SK-MEL-5 (cell line): Measurements from ENCODE around the gene SLAMF8. TPM values are rescaled to one million over a fixed set of nuclear protein-coding genes. Genes with fewer than 3 reads are reported as not detected.

Experiments used
- DNase-seq: peaks from one replicate; pipeline ENCODE4 v3.0.0-alpha.2; 2016; ENCODE audit warnings: low read depth, low spot score
- in situ Hi-C: cut with HindIII; loops from 2 replicates; pipeline ENCODE4 v1.10.0; 2016; ENCODE audit warnings: low sequenced_read_pairs, high pct_unique_total_duplicates, low pct_unique_long_range_greater_than_20kb
- total RNA-seq: library from RNA; depleted of rRNA; stranded (reverse); fragments of >200 nt; shearing (Covaris generic); gene quantifications from 2 replicates; pipeline ENCODE4 v1.2.3, GENCODE V29; 2014

Gene SLAMF8
- total RNA-seq, 1 experiment from 2014 or later, result not detected

DNA sequence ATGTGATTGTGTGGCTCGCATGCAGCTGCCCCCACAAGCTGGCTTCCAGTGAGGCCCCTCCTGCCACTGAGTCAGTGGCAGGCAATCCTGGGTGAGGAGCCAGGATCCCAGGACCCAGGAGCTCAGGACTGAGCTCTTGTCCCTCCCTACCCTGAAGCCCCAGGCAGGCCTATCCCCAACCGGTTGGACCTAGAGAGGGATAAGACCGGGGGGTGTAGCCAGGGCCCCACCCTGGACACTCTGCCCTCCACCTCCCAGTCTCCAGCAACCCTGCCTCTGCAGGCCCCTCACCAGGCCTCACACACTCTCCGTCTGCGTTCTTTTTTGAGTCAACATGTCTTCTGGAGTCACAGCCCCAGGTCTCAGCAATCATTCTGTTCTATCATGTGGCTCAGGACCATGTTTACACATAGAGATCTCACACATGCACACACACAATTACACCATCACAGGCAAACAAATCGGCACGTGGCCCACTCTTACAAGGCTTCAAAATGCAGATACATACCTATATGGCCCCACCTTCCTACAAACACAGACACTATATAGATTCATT, 33.2 kb downstream of the SLAMF8 start:
- no peak for DNase-seq
- in situ Hi-C loops, result no loop called here

DNA sequence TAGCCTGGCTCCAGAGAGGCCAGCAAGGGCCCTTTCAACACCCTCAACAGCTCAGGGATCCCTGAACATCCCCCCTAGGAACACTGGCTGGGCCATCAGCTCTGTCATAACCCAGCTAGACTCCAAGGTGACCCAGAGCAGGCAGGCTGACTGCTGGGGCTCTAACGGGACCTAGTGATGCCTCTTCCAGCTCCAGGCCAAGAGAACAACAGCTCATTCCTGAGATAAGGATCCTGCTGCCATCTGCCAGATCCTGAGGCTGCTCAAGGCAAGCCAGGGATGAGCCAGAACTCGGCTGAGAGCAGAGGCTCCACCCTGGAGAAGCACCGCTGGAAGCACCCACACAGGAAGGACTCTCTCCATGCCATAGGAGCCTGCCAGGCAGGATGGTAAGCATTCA, 33.8 kb downstream of the SLAMF8 start:
- in situ Hi-C loops, result no loop called here
- DNase-seq, result no peak

DNA sequence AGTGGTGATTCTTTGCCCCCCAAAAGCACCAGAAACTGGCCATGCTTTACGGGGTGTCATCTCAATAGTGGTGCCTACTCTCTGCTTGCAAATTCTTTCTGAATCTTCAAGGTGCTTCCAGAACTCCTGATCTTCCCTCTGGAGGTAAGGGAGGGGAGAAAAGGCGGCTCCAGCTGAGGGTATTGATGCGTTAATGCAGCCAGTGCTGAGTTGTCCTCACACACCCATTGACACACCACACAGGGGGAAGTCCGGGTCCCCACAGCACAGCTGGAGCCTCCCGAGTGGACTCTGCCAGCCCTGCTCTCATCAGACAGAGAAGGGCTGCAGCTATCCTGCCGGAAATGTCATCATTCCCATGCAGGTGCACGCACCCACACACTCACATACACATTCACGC, 34.5 kb downstream of the SLAMF8 start:
- in situ Hi-C loops, result no loop called here

DNA sequence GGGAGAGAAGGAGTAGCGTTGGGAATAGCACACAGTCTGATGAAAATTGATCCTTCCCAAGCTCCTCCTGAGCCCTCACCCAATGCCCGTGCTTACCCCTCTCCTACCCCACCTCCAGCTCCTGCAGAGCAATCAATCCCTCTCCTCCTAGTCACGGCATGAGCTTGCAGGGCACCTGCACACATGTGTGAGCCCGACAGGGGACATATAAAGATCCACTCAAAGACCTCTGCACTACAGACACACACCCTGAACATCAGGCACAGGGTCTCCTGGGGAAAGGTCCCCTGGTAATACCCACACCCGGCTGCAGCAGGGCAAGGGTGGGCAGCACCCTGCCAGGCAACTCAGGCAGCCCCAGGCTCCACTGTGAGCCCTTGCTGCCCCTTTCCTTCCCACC, 35.4 kb downstream of the SLAMF8 start:
- in situ Hi-C loops, result no loop called here
- DNase-seq, result no peak

More for the DNA sequence above, 34.5 kb downstream of the SLAMF8 start:
- DNase-seq, result no peak

DNA sequence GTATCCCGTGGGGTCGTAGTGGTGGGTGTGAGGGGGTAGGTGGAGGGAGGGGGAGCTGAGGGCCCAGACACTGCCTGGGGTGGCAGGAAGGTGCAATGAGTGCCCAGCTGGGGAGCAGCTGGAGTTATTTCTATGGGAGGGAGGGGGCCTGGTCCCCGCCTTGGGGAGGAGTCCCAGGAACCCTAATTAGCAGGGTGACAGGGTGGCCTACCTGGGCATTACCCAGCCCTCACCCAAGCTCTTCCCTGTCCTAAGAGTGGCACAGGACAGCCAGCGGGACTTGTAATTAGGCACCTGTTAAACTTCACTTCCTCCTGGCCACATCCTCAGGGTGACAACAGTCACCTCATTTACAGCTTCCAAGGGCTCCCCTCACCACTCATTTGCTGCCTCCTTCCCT, 35.9 kb downstream of the SLAMF8 start, which contains the start of gene VSIG8:
TSS of gene VSIG8 (minus strand) at position 101 of the 400 bp plus-strand sequence. CDS start 136 bp downstream, outside the sequence.
- in situ Hi-C loops, result no loop called here
- no peak for DNase-seq

DNA sequence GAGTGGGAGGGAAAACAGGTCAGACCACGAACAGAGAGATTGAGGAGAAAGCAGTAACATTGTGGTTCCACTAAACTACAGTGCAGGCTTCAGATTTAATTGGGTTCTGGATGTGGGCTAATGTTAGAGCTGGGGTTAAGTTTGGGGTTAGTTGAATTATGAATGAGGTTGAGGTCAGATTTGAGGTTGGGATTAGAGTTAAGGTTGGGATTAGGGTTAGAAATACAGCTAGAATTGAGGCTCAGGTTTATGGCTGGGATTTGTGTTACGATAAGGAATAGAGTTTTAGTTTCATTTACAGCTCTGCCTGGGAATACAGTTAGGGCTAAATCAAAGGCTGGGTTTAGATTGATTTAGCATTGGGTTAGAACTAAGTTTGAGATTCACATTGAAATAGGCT, 37.6 kb downstream of the SLAMF8 start:
- in situ Hi-C loops, result no loop called here
- DNase-seq, result no peak

DNA sequence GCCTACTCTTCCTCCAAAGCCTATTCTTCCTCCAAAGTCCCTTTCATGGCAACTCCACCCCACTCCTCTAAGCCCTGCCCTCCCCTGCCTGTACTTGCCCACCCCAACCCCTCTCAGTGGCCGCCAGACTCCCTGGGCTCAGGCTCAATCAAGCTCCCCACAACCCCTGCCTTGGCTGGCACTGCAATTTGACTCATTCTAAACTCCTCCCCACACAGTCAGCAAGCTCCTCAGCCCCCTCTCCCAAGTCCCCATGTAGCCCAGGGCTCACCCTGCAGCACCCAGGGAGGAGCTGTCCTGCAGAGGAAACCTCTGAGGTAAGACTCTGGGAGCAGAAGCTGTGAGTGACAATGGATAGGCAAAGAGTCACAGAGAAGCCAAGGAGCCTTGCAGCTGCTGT, 39.4 kb downstream of the SLAMF8 start:
- in situ Hi-C loops, result no loop called here

DNA sequence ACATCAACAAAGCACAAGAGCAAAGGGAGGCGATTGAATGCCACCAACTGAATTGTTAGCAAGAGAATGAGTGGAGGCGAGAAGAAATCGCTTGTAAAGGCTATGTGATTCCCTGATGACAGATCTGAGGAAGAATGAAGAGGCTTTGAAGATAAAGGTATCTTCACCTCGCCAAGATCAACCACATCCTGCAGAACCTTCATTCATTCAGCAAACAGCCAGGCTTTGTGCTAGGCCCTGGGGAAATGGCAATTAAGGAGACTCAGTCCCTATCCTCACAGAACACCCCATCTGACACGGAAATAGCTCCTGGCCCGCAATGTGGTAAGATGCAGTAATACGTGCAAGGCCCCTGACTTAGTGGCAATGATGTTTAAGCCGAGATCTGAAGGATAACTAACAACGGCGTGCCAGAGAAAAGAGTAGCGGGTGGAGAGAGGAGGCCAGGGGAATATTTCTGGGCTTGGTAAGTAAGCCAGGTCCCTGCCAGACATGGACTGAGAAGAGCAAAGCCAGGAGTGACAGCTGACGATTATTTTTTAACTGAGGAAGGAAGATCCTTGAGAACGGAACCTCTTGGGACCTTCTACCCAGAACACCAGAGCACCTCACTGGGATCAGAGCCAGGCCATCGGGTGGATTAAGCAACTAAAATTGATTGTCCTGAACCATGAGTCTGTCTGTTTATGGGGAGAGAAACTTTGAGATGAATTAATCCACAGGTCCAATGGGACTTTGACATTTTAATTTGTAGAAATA, 40.4 kb downstream of the SLAMF8 start:
- in situ Hi-C loops, result no loop called here

More for the DNA sequence above, 39.4 kb downstream of the SLAMF8 start:
- DNase-seq, result no peak

DNA sequence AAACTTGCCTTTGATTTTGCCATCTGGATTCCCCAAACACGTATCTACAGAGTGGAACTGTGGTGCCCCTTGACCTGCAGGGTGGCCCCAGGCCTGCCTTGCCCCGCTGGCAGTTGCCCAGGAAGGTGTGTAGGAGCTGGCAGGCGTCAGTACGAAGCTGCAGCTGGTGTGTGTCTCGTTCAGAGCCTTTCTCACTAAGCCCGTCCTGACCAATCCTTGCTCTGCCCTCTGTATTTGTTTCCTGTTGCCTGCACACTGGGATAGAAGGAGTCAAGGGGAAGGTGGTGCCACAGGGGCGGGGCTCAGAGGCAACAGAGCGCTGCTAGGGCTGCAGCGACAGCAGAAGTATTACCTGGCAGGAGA, 41.0 kb downstream of the SLAMF8 start:
- peak; percentile 8 for DNase-seq
- in situ Hi-C loops, result no loop called here

More for the DNA sequence above, 40.4 kb downstream of the SLAMF8 start:
- no peak for DNase-seq

DNA sequence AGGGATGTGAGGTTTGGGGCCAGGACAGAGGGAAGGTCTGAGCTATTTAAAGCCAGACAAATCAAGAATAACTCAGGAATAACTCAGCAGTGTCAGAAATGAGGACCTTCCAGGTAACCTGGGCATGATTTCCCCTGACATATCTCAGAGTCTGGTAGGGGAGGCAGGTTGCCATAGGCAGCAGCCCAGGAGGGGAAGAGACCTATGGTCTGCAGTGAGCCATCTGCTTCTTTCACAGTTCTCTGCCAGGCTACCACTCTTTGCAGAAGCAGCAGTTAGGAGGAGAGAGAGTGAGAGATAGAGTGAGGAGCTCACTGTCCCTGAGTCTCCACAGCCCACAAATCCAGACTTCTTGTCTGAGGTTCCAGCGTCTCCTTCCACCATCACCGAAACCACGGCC, 42.1 kb downstream of the SLAMF8 start:
- no peak for DNase-seq
- in situ Hi-C loops, result no loop called here

DNA sequence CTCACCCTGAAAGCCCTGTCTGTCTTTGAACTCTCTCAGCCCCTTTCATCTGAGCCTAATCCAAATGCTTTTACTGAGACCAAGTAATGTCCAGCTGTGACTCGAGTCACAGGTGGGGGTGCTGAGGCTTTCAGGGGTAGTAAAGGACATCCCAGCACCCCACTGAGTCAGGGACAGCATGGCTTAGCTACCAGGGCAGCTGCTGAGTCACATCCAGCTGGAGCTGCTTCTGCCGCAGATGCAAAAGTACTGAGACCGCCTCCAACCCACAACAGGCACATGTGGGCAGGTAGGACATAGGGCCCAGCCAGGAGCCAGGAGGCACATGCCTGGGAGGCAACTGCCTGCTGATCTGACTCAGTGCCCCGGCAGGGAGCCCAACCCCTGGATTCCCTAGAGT, 42.5 kb downstream of the SLAMF8 start:
- DNase-seq, result no peak
- in situ Hi-C loops, result no loop called here

DNA sequence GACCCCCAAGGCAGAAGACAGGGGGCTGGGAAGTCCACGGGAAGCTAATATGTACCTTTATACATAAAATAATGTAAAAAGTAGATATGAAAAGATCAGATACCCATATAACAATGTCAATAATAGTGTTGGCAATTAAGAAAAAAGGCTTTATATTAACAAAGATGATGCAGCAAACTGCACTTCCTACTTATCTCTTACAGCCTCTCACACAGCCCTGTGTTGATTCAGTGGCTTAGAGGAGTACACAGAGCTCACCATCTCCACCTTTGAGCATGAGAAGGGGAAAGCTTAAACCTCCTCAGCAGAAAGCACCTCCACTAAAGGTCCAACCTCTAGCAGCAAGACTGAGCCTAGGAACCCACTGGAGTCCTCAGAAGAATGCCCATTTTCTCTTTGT, 42.9 kb downstream of the SLAMF8 start:
- in situ Hi-C loops, result no loop called here
- no peak for DNase-seq

DNA sequence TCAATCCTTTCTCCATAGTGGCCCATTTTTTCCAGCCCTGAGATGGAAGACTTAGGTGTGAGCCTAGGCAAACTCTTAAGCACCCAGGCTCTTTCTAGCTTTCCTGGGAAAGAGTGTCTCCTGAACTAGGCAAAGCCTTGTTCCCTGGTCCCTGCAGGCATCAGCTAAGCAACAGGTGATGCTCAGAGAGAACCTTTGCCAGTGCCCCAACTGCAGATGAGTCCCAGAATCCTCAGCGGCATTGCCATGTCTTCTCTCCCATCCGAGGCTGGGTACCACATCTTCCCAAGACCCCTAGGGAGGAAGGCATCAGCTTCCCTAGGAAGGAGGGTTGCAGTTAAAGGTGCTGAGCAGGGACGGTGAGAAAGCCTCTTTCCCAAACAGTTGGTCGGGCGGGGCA, 44.0 kb downstream of the SLAMF8 start:
- in situ Hi-C loops, result no loop called here
- no peak for DNase-seq

DNA sequence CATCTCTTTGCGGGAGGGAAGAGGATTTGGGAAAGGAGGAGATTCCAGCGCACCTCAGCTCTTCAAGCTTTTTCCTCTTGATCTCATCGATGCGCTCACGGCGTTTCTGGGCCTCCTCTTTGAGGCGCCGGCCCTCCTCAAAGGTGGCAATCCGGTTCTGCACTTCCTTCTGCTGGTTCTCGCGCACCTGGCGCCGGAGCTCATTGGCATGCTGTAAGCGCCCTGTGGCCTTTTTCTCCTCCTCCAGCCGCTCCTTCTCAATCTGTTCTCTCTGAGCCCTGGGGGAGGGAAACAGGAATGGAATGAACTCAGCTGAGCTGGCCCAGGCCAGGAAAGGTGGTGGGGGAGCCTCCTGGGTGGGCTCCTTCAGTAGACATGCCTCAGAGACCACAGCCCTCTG, 46.2 kb downstream of the SLAMF8 start:
- no peak for DNase-seq
- in situ Hi-C loops, result no loop called here

DNA sequence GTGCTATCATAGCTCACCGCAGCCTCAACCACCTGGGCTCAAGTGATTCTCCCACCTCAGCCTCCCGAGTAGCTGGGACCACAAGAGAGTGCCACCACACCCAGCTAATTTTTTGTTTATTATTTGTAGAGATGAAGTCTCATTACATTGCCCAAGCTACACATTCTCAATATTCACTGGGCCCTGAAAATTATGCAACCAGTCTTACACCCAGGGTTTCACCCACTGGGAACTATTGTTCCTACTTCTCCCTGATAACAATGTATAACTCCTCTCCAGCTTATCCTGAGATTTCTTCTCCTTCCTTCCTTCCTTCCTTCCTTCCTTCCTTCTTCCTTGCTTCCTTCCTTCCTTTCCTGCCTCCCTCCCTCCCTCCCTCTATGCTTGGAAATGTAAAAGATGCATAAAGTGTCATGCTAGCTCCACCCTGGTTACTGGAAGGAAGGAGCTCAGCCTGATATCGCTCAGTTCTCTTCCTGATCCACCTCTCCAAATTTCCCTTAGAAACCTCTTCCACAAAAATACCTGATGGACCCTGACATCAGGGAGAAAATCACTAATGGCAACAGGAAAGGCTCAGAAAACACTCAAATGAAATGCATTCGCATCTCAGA, 47.0 kb downstream of the SLAMF8 start:
- DNase-seq, result no peak
- in situ Hi-C loops, result no loop called here

DNA sequence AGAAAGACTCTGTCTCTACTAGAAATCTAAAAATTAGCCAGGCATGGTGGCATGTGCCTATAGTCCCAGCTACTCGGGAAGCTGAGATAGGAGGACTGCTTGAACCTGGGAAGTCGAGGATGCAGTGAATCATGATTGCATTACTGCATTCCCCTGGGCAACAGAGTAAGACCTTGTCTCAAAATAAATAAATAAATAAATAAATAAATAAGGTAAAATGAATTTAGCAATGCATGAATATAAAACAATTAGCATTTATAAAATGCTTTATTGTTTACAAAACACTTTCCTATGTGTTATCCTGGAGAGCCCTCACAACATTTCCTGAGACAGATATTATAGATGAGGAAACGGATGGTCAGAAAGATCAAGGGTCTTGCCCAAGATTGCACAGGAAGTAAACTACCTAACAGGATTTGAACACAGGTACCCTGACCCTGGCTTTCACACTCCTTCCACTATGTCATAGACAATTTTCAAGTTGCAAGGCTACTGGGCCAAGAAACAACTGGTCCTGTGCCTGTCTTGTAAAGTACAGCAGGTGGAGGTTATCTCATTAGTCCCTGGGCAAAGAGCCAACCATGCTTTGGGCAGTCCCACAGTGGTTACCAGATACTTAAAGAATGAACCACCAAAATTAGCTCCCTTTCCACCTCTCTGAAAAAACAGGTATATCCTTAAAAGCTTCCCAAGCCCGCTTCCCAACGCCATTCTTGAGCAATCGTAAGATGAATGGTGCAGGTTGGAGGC, 51.2 kb downstream of the SLAMF8 start:
- DNase-seq, result no peak
- in situ Hi-C loops, result loop anchor here (25.0 kb wide), 1 partner anchor 91 kb away; the partner anchor contains the start of gene DUSP23

DNA sequence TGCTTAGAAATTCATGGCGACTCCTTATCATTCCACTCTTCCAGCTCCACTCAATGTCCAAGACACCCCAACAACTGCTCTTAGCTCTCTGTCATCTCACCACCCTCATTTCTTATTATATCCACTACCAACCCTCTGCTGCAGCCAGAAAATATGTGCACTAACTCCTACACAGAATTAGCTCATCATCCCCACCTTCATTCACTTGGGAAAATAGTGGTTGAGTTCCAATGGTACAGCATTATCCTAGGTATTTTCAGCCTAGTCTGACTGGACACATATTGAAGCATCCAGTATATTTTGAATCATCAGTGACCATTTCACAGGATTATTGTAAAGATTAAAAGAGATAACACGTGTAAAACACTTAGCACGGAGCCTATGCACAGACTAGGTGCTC, 52.5 kb downstream of the SLAMF8 start:
- in situ Hi-C loops, result loop anchor here (25.0 kb wide), 1 partner anchor 92 kb away; the partner anchor contains the start of gene DUSP23
- DNase-seq, result no peak

DNA sequence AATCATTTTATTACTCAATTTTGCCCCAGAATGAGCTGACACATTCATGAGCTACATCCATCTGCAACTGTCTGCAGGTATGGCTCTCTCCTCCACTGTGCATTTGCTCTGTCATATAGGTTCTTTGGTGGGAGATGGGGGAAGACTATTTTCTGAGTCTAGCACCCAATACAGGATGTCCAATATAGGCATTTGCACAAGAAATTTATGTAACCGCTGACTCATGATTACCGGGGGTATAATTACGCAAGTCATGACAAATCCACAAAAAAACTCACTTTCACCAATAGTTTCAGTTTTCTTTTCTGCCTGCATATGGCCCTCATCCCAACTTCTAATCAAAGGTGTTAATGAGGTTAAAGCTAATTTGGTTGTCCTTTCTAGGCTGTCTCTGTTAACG, 53.3 kb downstream of the SLAMF8 start:
- DNase-seq, result no peak
- in situ Hi-C loops, result loop anchor here (25.0 kb wide), 1 partner anchor 93 kb away; the partner anchor contains the start of gene DUSP23
